HG02973 (cell line): ENCODE data around the gene KRTAP5-4.
"Not testable (repeated sequence)": the region's sequence is repeated elsewhere in the genome, so short reads cannot be mapped to it uniquely, and the experiment has no call there.

ENCODE experiments used
- ATAC-seq: cut with Tn5 transposase; IDR thresholded peaks from one replicate; pipeline ENCODE4 v1.9.1; 2021; ENCODE audit warnings: moderate library complexity; ENCODE audit not compliant: unreplicated experiment

Gene KRTAP5-4

DNA sequence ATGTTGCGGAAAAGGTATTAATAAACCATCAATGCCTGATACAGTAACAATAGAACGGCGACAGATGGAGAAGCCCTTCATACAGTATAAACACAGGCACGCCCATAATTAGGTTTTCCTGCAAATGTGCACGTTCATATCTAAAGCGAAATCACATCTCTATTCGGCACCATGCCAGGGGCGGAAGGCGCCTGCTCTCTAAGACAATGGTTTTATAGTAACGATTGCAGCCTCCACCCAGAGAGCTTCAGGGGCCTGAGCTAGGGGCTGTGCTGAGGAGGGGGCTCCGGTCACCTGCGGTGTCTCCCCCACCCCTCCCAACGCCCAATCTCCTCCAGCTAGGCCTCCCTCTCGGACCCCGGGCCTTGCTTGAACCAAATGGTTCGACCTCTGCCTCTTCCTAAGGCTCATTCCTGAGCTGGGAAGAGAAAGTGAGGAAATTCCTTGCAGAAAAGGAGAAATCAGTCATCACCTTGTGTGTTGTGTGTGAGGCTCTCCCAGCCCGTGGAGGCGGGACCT is 17.2 kb upstream of the KRTAP5-4 start:
- no peak for ATAC-seq

- ATAC-seq: no peak
Measured at GRCh38 chr11:1638344-1638743, 16.4 kb upstream of the KRTAP5-4 start.

- ATAC-seq: no peak
Measured at GRCh38 chr11:1637628-1638027, 15.7 kb upstream of the KRTAP5-4 start.

GRCh38 chr11:1636291-1636950 is 14.5 kb upstream of the KRTAP5-4 start:
- ATAC-seq: no peak

DNA sequence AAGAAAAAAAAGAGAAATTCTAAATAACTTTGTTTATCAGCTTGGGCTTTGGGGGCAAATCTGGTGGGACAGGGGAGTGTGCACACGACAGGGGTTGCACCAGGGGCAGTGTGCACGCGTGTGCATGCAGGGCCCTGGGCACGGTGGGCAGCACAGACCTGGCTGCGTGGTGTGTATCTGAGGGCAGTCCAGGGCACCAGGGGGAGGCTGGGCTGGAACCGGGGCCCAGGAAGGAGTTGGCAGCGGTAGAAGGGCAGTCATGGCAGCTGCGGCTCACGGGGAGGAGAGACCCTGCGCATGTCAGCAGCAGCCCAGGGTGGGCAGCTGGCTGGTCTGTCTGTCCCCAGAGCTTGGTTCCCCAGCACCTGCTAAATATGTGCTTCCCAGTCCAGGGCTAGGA is 11.9 kb upstream of the KRTAP5-4 start:
- no peak for ATAC-seq

DNA sequence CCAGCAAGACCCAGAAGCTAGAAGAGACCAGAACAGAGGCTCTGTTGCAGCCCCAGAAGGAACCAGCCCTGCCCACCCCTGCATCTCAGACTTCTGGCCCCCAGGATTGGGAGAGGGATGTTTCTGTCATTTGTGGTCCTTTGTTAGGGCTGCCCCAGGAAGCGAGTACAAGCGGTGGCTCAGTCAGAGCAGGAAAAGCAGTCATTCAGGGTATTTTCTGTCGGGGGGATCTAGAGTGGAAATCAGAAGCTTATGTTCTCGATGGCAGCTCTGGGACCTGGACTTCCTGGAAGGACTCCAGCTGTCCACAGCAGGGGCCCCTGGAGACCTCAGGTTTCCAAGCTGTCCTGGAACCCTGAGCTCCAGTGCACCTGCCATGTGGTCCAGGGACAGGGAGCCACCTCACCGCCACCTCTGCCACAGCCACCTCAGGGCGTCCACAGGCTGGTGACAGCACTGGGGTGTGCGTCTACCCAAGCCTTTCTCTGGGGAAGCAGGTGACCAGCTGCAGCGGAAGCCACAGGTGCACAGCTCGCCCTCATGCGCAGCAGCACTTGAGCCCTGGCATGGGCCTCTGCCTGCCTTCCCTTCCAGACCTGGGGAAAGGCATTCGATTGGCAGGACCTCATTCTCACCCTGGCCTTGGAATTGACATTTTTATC is 10.2 kb upstream of the KRTAP5-4 start:
- ATAC-seq: no peak

- ATAC-seq: no peak
Measured at GRCh38 chr11:1631066-1631568, 9.2 kb upstream of the KRTAP5-4 start.

- no peak for ATAC-seq
Measured at GRCh38 chr11:1630271-1630670, 8.3 kb upstream of the KRTAP5-4 start.

DNA sequence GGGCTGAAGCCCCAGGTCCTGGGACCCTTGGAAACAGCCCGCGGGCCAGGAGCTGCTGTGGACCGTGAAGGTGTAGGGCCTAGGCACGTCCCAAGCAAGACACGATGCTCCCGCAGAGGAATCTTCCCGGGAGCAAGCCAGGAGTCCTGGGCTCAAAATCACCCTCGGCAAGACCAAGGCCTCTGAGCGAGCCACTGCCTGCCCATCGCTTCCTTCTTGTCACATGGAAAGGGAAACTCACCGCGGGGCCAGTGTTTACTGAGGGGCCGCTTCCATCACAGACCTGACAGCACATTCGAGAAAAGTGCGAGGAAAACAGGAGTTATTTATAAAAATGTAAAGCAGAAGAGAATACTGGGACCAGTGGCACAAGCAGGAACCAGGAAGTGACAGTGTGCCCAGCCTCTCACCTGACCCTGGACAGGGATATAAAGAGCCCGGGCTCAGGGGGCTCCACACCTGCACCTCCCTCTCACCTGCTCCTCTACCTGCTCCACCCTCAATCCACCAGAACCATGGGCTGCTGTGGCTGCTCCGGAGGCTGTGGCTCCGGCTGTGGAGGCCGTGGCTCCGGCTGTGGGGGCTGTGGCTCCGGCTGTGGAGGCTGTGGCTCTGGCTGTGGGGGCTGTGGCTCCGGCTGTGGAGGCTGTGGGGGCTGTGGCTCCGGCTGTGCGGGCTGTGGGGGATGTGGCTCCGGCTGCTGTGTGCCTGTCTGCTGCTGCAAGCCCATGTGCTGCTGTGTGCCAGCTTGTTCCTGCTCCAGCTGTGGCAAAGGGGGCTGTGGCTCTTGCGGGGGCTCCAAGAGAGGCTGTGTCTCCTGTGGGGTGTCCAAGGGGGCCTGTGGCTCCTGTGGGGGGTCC is 7.6 kb upstream of the KRTAP5-4 start, which contains the start of gene KRTAP5-5:
Gene KRTAP5-5 (plus strand): TSS at position 450 of the 860 bp plus-strand sequence. CDS start 66 bp downstream, at position 516.
- ATAC-seq: no peak

GRCh38 chr11:1628506-1629325 is 6.8 kb upstream of the KRTAP5-4 start:
- ATAC-seq: no peak

DNA sequence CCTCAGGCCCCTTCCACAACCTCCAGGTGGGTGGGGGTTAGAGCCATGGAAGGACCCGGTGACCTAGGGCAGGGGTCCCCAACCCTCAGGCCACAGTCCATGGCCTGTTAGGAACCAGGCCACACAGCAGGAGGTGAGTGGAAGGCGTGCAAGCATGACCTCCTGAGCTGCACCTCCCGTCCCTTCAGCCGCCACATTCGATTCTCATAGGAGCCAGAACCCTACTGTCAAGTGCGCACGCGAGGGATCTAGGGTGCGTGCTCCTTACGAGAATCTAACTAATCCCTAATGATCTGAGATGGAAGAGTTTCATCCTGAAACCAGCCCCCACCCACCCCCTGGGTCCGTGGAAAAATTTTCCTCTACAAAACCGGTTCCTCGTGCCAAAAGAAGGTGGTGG is 3.6 kb upstream of the KRTAP5-4 start:
- no peak for ATAC-seq

DNA sequence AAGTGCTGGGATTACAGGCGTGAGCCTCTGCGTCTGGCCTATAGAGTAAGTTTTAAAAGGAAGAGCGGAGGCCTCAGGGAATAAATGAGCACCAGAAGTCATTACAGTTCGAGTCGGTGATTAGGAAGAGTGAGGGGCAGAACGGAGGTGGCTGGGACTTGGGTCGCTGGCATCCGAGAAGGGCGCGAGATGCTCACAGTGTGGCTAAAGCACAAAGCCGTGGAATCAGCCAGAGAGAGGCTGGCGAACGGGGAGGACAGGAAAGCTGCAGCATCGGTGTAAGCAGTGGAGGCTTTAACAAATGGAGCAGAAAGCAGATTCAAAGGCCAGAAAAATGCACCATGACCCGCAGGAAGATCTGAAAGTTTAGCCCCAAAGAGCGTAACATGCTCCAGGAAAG is 2.7 kb upstream of the KRTAP5-4 start:
- ATAC-seq: no peak

DNA sequence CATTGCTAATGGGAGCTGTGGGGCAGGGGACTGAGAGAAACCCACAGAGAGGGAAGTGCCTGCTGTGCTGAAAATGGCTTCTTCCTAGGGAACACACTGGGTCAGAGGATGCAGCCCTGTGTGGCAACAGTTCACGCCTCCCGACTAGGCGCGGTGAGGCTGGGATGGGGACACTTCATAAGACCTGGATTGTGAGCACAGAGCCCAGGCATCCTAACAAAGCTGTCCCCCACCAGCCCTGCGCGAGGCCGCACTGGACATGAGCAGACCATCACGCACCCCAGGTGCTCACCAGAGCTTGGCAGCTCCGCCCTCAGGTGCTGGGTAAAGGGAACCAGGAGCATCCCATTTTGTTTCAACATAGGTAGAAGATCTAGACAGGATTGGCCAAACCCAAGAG is 1.8 kb upstream of the KRTAP5-4 start:
- ATAC-seq: no peak

- ATAC-seq: no peak
Measured at GRCh38 chr11:1619449-1619848, 2.5 kb downstream of the KRTAP5-4 start.

DNA sequence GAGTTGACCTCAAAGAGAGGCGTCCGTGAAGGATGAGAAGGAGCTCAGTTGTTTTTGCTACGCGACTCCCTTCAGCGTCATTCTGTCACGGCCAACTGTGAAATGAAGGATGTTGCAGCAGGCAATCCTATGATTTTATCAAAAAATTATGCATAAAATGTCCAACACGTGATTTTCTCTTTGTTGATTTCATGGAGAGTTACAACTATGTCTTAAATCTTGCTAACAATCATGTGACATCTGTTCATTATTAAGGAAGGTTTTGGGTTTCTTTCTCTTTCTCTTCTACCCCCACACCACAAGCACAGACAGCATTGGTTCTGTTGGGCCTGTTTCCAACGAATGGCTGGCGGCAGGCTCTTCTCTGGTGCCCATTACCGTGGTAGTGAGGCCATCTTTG is 3.7 kb downstream of the KRTAP5-4 start:
- ATAC-seq: no peak

- no peak for ATAC-seq
Measured at GRCh38 chr11:1608363-1608762, 13.6 kb downstream of the KRTAP5-4 start, which contains the start of gene KRTAP5-3. TSS of gene KRTAP5-3 (minus strand) at chr11:1608463. CDS start at chr11:1608385, 78 bp downstream.

- not testable (repeated sequence) for ATAC-seq
Measured at GRCh38 chr11:1607901-1608300, 14.0 kb downstream of the KRTAP5-4 start.

DNA sequence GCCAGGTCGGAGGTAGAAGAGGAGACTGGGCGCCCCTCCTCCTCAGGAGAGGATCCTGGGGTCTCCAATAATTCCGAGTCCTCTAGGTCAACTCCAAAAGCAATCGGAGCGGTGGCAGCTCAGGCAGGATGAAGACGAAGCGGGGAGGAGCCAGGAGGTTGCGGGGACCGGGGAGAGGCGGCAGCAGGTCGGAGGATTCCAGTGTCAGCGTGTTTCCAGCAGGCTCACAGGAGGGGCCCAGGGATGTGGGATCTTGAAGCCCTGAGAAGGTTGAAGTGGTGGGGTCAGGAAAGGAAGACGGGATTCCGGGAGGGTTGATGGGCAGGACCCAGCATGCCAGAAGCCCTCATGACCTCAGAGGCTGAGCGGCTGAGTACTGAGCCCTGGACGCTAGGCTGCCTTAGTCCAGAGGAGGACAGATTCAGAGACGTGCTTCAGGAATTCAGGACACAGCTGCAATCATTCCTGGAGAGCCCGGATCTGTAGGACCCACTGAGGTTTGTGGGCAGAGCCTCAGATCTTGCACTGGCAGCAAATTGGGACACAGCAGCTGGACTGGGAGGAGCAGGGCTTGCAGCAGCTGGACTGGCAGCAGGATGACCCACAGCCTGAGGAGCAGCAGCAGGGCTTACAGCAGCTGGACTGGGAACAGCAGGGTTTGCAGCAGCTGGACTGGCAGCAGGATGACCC is 14.6 kb downstream of the KRTAP5-4 start:
- not testable (repeated sequence) for ATAC-seq

- peak; percentile 92 for ATAC-seq
Measured at GRCh38 chr11:1605923-1606322, 16.0 kb downstream of the KRTAP5-4 start.

DNA sequence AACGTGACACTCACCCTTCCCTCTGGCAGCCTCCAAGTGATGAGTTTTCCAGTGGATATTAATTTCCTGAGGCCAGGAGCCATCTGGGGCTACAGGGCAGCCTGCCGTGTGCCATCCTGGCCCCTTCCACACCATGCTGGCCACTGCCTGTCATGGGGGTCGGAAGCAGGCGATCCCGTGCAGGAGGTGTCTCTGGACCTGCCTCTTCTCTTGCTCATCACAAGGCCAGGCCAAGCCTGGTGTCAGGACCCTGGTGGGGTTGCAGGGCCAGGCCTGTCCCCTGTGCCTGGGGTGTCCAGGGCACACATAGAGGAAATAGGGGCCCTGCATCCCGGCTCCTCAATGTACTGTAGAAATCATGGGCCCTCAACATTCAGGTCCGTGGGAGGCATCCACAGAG is 17.2 kb downstream of the KRTAP5-4 start:
- ATAC-seq: no peak
